A549 (cell line): ENCODE results near the gene RBM10. TPM values are rescaled to one million over a fixed set of nuclear protein-coding genes. Genes with fewer than 3 reads are reported as not detected.
"Not testable (repeated sequence)": the region's sequence is repeated elsewhere in the genome, so short reads cannot be mapped to it uniquely, and the experiment has no call there.

ENCODE experiments used
- ATAC-seq, 2 experiments: fragments of 200-7000 bp in 1 of 2; fragments of >200 bp in 1 of 2; cut with Nextera tagmentation in 1 of 2; cut with Tn5 transposase in 1 of 2; 3 replicates each; pipeline versions ENCODE4 v1.8.0 to v1.9.1; 2018 to 2020; ENCODE audit warnings: mild to moderate bottlenecking in 1 of 2, moderate library complexity in 1 of 2
- CTCF ChIA-PET: fragments of 300-600 bp; sonication (Branson Sonifier 250); formaldehyde crosslinking; extraction: SDS; loops from one replicate; lab custom pipeline; 2021; ENCODE audit warnings: antibody characterized with exemption, inconsistent platforms; lab: Yijun Ruan, JAX
- POLR2A ChIA-PET: fragments of 350-600 bp; formaldehyde crosslinking; extraction: SDS; loops from one replicate; lab custom pipeline; 2021; ENCODE audit warnings: antibody characterized with exemption, inconsistent platforms; lab: Yijun Ruan, JAX
- DNase-seq, 2 experiments: peaks; one replicate each; pipeline versions ENCODE4 v3.0.0 to v3.0.0-alpha.2; 2011 to 2016; ENCODE audit warnings: low read depth in 1 of 2, low spot score in 1 of 2
- FAIRE-seq: peaks from 2 replicates; lab custom pipeline; 2011; peaks lifted over from hg19 to GRCh38; lab: Jason Lieb, UNC
- H3K27ac ChIP-seq, 2 experiments: fragments of >200 bp; sonication (Bioruptor Twin); formaldehyde crosslinking; 3 replicates each; pipeline ENCODE4 v1.5.1; 2016 to 2017
- H3K4me1 ChIP-seq: fragments of >200 bp; sonication (Bioruptor Twin); formaldehyde crosslinking; 3 replicates; pipeline ENCODE4 v1.6.1; 2016
- H3K4me2 ChIP-seq: fragments of >200 bp; sonication (Bioruptor Twin); formaldehyde crosslinking; 3 replicates; pipeline ENCODE4 v1.6.1; 2016
- H3K4me3 ChIP-seq: fragments of >200 bp; sonication (Bioruptor Twin); formaldehyde crosslinking; 3 replicates; pipeline ENCODE4 v1.5.1; 2016
- H3K9me3 ChIP-seq: fragments of >200 bp; sonication (Bioruptor Twin); formaldehyde crosslinking; 3 replicates; pipeline ENCODE4 v1.6.1; 2016
- CHD4 ChIP-seq: fragments of 200-600 bp; sonication (generic); IDR thresholded peaks from 2 replicates; pipeline ENCODE4 v1.6.1; 2016; ENCODE audit warnings: antibody characterized with exemption, mild to moderate bottlenecking, borderline replicate concordance
- FOSL2 ChIP-seq, 2 experiments: fragments of 450-650 bp in 1 of 2; fragments of >200 bp in 1 of 2; sonication (Bioruptor Twin) in 1 of 2; formaldehyde crosslinking; IDR thresholded peaks; 2 replicates each; pipeline versions ENCODE4 v1.5.0 to v1.6.1; 2016 to 2020; ENCODE audit warnings: mild to moderate bottlenecking in 1 of 2, moderate library complexity in 1 of 2
- GATA3 ChIP-seq: IDR thresholded peaks from 2 replicates; pipeline ENCODE4 v1.6.1; 2012; ENCODE audit warnings: borderline replicate concordance
- HOXB13 ChIP-seq: fragments of 250-450 bp; sonication (Bioruptor Pico); IDR thresholded peaks from 2 replicates; pipeline ENCODE4 v1.5.0; 2020; ENCODE audit warnings: low read depth, mild to moderate bottlenecking, moderate library complexity
- MAFK ChIP-seq: fragments of 450-650 bp; IDR thresholded peaks from 2 replicates; pipeline ENCODE4 v1.6.1; 2014; ENCODE audit not compliant: partially characterized antibody
- MAZ ChIP-seq: fragments of 150-350 bp; IDR thresholded peaks from 2 replicates; pipeline ENCODE4 v1.6.1; 2014; ENCODE audit warnings: antibody characterized with exemption, low read depth, low read length, borderline replicate concordance
- MYC ChIP-seq: IDR thresholded peaks from 2 replicates; pipeline ENCODE4 v1.6.1; 2012; ENCODE audit warnings: mild to moderate bottlenecking, inconsistent platforms, low read length, improper control_type of control experiment, borderline replicate concordance
- NPAS2 ChIP-seq: fragments of 250-450 bp; sonication (Bioruptor Pico); IDR thresholded peaks from 2 replicates; pipeline ENCODE4 v1.8.0; 2022; ENCODE audit warnings: mild to moderate bottlenecking, moderate library complexity, borderline replicate concordance
- POLR2AphosphoS2 ChIP-seq: conservative IDR thresholded peaks from 2 replicates; pipeline ENCODE4 v1.6.1; 2012; ENCODE audit warnings: low read length, improper control_type of control experiment, inconsistent platforms
- RAD21 ChIP-seq, 2 experiments: fragments of >200 bp in 1 of 2; sonication (Bioruptor Twin) in 1 of 2; formaldehyde crosslinking in 1 of 2; IDR thresholded peaks in 1 of 2; conservative IDR thresholded peaks in 1 of 2; 2 replicates in 1 of 2; 3 replicates in 1 of 2; pipeline ENCODE4 v1.6.1; 2012 to 2018; ENCODE audit warnings: inconsistent platforms in 1 of 2
- RARB ChIP-seq: fragments of 250-450 bp; sonication (Bioruptor Pico); IDR thresholded peaks from 2 replicates; pipeline ENCODE4 v1.8.0; 2021; ENCODE audit warnings: mild to moderate bottlenecking, moderate library complexity
- SMC3 ChIP-seq: fragments of >200 bp; sonication (Bioruptor Twin); formaldehyde crosslinking; IDR thresholded peaks from 3 replicates; pipeline ENCODE4 v1.6.1; 2018; ENCODE audit warnings: inconsistent platforms
- ZC3H11A ChIP-seq: fragments of 450-650 bp; IDR thresholded peaks from 2 replicates; pipeline ENCODE4 v1.6.1; 2014; ENCODE audit warnings: antibody characterized with exemption, mild to moderate bottlenecking
- ZFP36 ChIP-seq: fragments of 450-650 bp; IDR thresholded peaks from 2 replicates; pipeline ENCODE4 v1.6.1; 2014; ENCODE audit warnings: borderline replicate concordance; ENCODE audit not compliant: partially characterized antibody
- ZNF302 ChIP-seq: fragments of 250-450 bp; sonication (Bioruptor Pico); IDR thresholded peaks from 2 replicates; pipeline ENCODE4 v1.9.0; 2021; ENCODE audit warnings: inconsistent platforms, mild to moderate bottlenecking, moderate library complexity
- ZSCAN20 ChIP-seq: fragments of 250-450 bp; sonication (Bioruptor Pico); IDR thresholded peaks from 2 replicates; pipeline ENCODE4 v1.8.0; 2022; ENCODE audit warnings: mild to moderate bottlenecking, moderate library complexity
- WGBS: methylation state at CpG from one replicate; pipeline ENCODE4 v1.1.6; 2017; ENCODE audit errors: missing lambda C conversion rate; 5-methylcytosine and 5-hydroxymethylcytosine counted together
- polyA plus RNA-seq, 4 experiments: library from polyadenylated mRNA; depleted of rRNA in 3 of 4; stranded (reverse); fragments of >200 nt; fragmentation: RNase III in 1 of 4; extraction: RNeasy Plus Mini Kit Qiagen cat#74134 plus additional on column Dnase treatment in 1 of 4; gene quantifications; 2 replicates in 3 of 4; 3 replicates in 1 of 4; pipeline ENCODE4 v1.2.3, GENCODE V29; 2011 to 2017
- TF ChIP-seq, protein P1 (sequence below): IDR thresholded peaks from 2 replicates; pipeline ENCODE4 v1.6.1; 2012; ENCODE audit warnings: low read depth, borderline replicate concordance
- TF ChIP-seq, protein P2 (sequence below): fragments of 150-350 bp; IDR thresholded peaks from 2 replicates; pipeline ENCODE4 v1.6.1; 2014; ENCODE audit warnings: low read depth, mild to moderate bottlenecking, low read length
- TF ChIP-seq, protein P3 (sequence below): fragments of >200 bp; sonication (Bioruptor Twin); formaldehyde crosslinking; IDR thresholded peaks from 3 replicates; pipeline ENCODE4 v1.5.1; 2016

RBM10 gene
- polyA plus RNA-seq, 2 of the 4 experiments (the other 2 are of a cell fraction), result 21.1 to 29.8 TPM

DNA sequence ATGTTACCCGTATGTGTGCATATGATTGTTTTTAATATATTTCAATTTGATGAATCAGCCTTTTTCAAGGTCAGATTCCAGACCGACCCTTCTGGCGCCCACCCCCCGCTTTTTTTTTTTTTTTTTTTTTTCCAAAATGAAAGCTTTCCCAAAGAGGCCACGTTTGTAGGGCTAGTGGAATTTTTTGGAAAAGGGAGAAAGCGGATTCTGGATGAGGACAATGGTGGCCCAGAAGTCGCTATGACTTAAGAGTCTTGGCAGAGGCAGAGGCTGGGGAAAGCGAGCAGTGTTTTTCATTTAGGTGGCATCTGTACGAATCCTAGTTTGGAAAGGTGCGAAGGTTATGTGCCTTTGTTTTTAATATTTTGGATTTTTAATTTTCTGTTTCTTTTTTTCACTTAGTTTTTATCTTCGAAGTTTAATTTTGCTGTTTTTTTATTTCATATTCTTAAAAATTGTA lies 15.1 kb upstream of the RBM10 start:
- peak overlapping the region; percentile 56 for H3K4me3 ChIP-seq
- peak; percentile 30 for TF ChIP-seq MAFK
- TF ChIP-seq POLR2AphosphoS2, result no peak
- ChIA-PET CTCF (no interaction called here), POLR2A (interaction anchor here (0.6 to 2.2 kb wide), 5 partner anchors 9 to 547 kb away, joined by 3 to 17 read pairs (median 3); partner anchors contain the start of genes NDUFB11 and RBM10)
- DNase-seq (no peak), FAIRE-seq (no peak), ATAC-seq (no peak)
- H3K4me2 ChIP-seq, result peak overlapping the region; percentile 88
- H3K27ac ChIP-seq, result peak overlapping the region; percentile 56 to 83
- WGBS, result 42% methylated on average over 11 of the region's 11 CpGs
- H3K9me3 ChIP-seq, result no peaks in the 10 kb centered on the region
- no peaks in the 10 kb centered on the region; the same call in 2 of the 3 replicates for H3K4me1 ChIP-seq

DNA sequence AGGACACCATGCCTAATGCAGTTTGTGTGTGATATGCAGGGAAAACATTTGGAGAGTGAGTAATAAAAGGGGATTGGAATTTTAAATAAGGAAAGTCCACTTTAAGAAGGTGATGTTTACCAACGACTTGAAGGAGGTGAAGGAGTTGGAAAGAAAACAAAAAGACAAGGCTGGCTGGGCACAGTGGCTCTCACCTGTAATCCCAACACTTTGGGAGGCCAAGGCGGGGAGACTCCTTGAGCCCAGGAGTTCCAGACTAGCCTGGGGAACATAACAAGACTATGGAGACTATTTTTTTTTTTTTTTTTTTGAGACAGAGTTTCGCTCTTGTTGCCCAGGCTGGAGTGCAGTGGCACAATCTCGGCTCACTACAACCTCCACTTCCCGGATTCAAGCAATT lies 11.5 kb upstream of the RBM10 start:
- DNase-seq (no peak), ATAC-seq (no peak), FAIRE-seq (no peak)
- Histone ChIP-seq H3K4me2 (no peak overlapping the region), H3K4me1 (peaks cover 7% of the 10 kb centered on the region; the same call in 2 of the 3 replicates), H3K9me3 (no peaks in the 10 kb centered on the region), H3K27ac (no peak overlapping the region), H3K4me3 (no peak overlapping the region)
- WGBS, result 71% methylated on average over 5 of the region's 5 CpGs
- POLR2A ChIA-PET, result interaction anchor here (2.6 kb wide), 1 partner anchor 11 kb away, joined by 9 read pairs; the partner anchor contains the start of genes NDUFB11 and RBM10
- TF ChIP-seq, protein P1, sequence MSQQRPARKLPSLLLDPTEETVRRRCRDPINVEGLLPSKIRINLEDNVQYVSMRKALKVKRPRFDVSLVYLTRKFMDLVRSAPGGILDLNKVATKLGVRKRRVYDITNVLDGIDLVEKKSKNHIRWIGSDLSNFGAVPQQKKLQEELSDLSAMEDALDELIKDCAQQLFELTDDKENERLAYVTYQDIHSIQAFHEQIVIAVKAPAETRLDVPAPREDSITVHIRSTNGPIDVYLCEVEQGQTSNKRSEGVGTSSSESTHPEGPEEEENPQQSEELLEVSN, result no peak
- TF ChIP-seq RAD21 (conservative IDR thresholded peaks at IDR 0.05 in 1 of 2, IDR thresholded peaks at IDR 0.05 in 1 of 2) (no peak), GATA3 (no peak), ZNF302 (CRISPR knock-in tag) (no peak), RARB (no peak), NPAS2 (CRISPR knock-in tag) (no peak), HOXB13 (no peak), ZC3H11A (no peak), ZSCAN20 (CRISPR knock-in tag) (no peak), CHD4 (no peak), MYC (no peak), SMC3 (no peak), ZFP36 (no peak), MAZ (no peak)
- TF ChIP-seq, protein P2, sequence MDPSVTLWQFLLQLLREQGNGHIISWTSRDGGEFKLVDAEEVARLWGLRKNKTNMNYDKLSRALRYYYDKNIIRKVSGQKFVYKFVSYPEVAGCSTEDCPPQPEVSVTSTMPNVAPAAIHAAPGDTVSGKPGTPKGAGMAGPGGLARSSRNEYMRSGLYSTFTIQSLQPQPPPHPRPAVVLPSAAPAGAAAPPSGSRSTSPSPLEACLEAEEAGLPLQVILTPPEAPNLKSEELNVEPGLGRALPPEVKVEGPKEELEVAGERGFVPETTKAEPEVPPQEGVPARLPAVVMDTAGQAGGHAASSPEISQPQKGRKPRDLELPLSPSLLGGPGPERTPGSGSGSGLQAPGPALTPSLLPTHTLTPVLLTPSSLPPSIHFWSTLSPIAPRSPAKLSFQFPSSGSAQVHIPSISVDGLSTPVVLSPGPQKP, result no peak
- TF ChIP-seq, protein P3, sequence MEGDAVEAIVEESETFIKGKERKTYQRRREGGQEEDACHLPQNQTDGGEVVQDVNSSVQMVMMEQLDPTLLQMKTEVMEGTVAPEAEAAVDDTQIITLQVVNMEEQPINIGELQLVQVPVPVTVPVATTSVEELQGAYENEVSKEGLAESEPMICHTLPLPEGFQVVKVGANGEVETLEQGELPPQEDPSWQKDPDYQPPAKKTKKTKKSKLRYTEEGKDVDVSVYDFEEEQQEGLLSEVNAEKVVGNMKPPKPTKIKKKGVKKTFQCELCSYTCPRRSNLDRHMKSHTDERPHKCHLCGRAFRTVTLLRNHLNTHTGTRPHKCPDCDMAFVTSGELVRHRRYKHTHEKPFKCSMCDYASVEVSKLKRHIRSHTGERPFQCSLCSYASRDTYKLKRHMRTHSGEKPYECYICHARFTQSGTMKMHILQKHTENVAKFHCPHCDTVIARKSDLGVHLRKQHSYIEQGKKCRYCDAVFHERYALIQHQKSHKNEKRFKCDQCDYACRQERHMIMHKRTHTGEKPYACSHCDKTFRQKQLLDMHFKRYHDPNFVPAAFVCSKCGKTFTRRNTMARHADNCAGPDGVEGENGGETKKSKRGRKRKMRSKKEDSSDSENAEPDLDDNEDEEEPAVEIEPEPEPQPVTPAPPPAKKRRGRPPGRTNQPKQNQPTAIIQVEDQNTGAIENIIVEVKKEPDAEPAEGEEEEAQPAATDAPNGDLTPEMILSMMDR, result no peak
- CTCF ChIA-PET, result no interaction called here

DNA sequence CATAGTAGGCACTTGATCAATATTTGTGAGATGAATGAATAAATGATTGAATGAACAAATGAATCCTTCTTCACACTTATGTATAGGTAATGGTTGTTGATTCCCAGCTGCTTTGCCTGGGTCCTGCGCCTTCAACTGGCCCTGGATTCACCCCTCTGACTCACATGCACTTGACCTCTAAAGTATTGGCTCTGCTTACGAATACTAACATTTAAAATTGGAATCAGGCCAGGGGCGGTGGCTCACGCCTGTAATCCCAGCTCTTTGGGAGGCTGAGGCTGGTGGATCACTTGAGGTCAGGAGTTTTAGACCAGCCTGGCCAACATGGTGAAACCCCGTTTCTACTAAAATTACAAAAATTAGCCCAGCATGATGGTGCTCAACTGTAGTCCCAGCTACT lies 9.4 kb upstream of the RBM10 start:
- H3K4me2 ChIP-seq, result peak overlapping the region; percentile 3; the same call in 2 of the 3 replicates
- ChIA-PET POLR2A (interaction anchor here (2.6 kb wide), 1 partner anchor 9 kb away, joined by 9 read pairs; the partner anchor contains the start of genes NDUFB11 and RBM10), CTCF (interaction anchor here (1.9 kb wide), 1 partner anchor 9 kb away, joined by 10 read pairs; the partner anchor contains the start of genes NDUFB11 and RBM10)
- DNase-seq (peak; percentile 48 to 65), ATAC-seq (peak; percentile 71 to 72; a peak in 5 of 6 replicates)
- not testable (repeated sequence) for FAIRE-seq; H3K4me3 ChIP-seq; H3K9me3 ChIP-seq; TF ChIP-seq FOSL2 (IDR thresholded peaks at IDR 0.05)
- peak overlapping the region in 1 of 2 experiments; percentile 9; a peak in 2 of 6 replicates for H3K27ac ChIP-seq
- peak; percentile 49; the same call in 1 of the 2 replicates for TF ChIP-seq FOSL2 (CRISPR knock-in tag; IDR thresholded peaks at IDR 0.05)
- TF ChIP-seq, all 56 proteins: peak for 1; not testable (repeated sequence) for 55
- not testable (repeated sequence) for H3K4me1 ChIP-seq
- 47% methylated on average over 4 of the region's 5 CpGs for WGBS
